HL-60 (cell line): ENCODE measurements around the gene CENPV.

ENCODE experiments used
- DNase-seq, 2 experiments: peaks; one replicate each; pipeline ENCODE4 v3.0.0-alpha.2; 2010 to 2020; ENCODE audit warnings: low read depth in 1 of 2, low spot score in 1 of 2
- H3K27ac ChIP-seq: fragments of 250-450 bp; sonication (Bioruptor Pico); replicated peaks from 2 replicates; pipeline ENCODE4 v1.5.1; 2020; ENCODE audit warnings: mild to moderate bottlenecking, moderate library complexity
- H3K27me3 ChIP-seq: fragments of 250-450 bp; sonication (Bioruptor Pico); 2 replicates; pipeline ENCODE4 v1.5.1; 2021; ENCODE audit warnings: mild to moderate bottlenecking, moderate library complexity; ENCODE audit not compliant: insufficient read depth, poor library complexity, severe bottlenecking
- H3K4me3 ChIP-seq: replicated peaks from 2 replicates; pipeline ENCODE4 v1.5.1; 2011; ENCODE audit warnings: mild to moderate bottlenecking, control low read depth, low read length; ENCODE audit not compliant: insufficient read depth
- GABPA ChIP-seq: IDR thresholded peaks from 2 replicates; pipeline ENCODE4 v1.6.1; 2012; ENCODE audit warnings: low read depth
- POLR2AphosphoS5 ChIP-seq: IDR thresholded peaks from 2 replicates; pipeline ENCODE4 v1.6.1; 2012; ENCODE audit warnings: low read depth
- SPI1 ChIP-seq: IDR thresholded peaks from 2 replicates; pipeline ENCODE4 v1.6.1; 2012; ENCODE audit warnings: low read depth, mild to moderate bottlenecking, borderline replicate concordance
- TF ChIP-seq, protein P1 (sequence below): IDR thresholded peaks from one replicate; pipeline ENCODE4 v1.5.1; 2011; ENCODE audit warnings: low read length, control low read depth, inconsistent platforms; ENCODE audit not compliant: insufficient read depth
- TF ChIP-seq, protein P2 (sequence below): IDR thresholded peaks from 2 replicates; pipeline ENCODE4 v1.6.1; 2012; ENCODE audit warnings: low read depth; ENCODE audit not compliant: insufficient replicate concordance

CENPV gene

DNA sequence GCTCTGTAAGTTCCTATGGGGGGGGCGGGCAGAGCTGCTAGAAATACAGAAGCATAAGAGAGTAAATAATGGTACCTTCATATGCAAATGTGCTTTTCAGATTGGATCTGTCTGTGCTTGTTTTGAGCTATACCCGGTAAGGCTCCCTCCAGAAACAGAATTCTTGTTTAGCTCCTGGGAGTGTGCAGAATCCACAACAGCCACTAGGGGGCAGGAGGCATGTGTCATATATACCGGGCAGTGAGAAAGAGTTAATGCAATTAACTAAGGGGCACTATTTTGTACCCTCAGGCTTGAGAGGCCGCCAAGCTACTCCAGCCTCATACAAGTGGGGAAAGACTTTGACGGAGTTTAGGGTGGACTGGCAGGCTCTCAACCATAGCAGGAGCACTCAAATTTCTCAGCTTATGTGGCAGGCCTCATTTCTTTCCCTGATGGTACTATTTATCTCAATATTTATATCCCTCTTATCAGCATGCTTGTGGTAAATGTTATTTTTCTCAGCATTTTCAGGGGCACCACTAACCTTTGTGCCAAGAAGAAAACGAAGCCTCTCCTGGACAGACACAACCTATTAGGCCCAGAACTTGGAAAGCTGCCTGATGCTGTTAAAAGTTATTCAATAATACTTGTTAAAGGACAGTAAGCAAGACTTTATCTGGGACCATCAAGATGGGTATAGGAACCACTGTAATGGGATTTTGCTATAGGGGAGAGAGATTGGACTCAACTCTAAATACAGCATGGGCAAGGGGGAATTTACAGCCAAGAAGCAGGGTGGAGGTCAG, 10.7 kb upstream of the CENPV start:
- Histone ChIP-seq H3K27me3 (no peaks in the 10 kb centered on the region), H3K4me3 (no peak overlapping the region), H3K27ac (no peak overlapping the region)
- TF ChIP-seq, protein P1, sequence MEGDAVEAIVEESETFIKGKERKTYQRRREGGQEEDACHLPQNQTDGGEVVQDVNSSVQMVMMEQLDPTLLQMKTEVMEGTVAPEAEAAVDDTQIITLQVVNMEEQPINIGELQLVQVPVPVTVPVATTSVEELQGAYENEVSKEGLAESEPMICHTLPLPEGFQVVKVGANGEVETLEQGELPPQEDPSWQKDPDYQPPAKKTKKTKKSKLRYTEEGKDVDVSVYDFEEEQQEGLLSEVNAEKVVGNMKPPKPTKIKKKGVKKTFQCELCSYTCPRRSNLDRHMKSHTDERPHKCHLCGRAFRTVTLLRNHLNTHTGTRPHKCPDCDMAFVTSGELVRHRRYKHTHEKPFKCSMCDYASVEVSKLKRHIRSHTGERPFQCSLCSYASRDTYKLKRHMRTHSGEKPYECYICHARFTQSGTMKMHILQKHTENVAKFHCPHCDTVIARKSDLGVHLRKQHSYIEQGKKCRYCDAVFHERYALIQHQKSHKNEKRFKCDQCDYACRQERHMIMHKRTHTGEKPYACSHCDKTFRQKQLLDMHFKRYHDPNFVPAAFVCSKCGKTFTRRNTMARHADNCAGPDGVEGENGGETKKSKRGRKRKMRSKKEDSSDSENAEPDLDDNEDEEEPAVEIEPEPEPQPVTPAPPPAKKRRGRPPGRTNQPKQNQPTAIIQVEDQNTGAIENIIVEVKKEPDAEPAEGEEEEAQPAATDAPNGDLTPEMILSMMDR = peak; percentile 61
- no peak for TF ChIP-seq POLR2AphosphoS5
- peak in 1 of 2 experiments; percentile 56 for DNase-seq

DNA sequence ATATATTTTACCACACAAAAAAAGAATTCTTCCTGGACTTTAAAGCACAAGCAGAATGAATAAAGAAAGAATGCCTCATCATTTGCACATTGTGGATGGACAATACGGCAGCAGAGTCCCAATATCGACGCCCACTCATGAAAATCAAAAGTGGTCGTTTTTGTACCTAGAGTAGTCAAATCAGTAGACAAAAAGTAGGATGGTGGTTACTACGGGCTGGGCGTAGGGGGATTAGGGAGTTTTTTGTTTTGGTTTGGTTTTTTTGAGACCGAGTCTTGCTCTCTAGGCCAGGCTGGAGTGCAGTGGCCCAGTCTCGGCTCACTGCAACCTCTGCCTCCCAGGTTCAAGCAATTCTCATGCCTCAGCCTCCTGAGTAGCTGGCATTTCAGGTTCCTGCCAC, 8.6 kb upstream of the CENPV start:
- DNase-seq = no peak
- no peak for TF ChIP-seq POLR2AphosphoS5
- no peak for TF ChIP-seq GABPA
- no peak for TF ChIP-seq SPI1
- TF ChIP-seq, protein P1 = no peak
- Histone ChIP-seq H3K4me3 (no peak overlapping the region), H3K27ac (no peak overlapping the region), H3K27me3 (no peaks in the 10 kb centered on the region)

DNA sequence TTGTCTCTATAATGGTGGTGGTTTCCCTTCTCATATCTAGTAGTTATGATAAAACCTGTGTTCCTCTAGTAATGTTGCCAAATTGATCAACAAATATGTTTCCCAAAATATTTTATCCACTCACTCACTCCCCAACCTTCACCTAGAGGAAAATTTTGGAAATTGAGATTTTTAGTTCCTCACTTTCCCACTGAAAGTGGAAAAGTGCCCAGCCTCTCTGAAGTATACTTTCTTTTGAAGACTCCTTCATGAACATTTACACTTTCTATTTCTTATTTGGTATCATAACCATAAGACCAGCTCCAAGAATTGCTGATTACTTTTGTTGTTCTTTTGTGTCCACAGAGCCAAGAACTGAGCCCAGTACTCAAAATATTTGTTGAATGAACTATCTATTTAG, 5.1 kb upstream of the CENPV start:
- Histone ChIP-seq H3K4me3 (no peak overlapping the region), H3K27me3 (no peaks in the 10 kb centered on the region), H3K27ac (no peak overlapping the region)
- TF ChIP-seq GABPA (no peak), POLR2AphosphoS5 (no peak), SPI1 (no peak)
- TF ChIP-seq, protein P1 = no peak
- TF ChIP-seq, protein P2, sequence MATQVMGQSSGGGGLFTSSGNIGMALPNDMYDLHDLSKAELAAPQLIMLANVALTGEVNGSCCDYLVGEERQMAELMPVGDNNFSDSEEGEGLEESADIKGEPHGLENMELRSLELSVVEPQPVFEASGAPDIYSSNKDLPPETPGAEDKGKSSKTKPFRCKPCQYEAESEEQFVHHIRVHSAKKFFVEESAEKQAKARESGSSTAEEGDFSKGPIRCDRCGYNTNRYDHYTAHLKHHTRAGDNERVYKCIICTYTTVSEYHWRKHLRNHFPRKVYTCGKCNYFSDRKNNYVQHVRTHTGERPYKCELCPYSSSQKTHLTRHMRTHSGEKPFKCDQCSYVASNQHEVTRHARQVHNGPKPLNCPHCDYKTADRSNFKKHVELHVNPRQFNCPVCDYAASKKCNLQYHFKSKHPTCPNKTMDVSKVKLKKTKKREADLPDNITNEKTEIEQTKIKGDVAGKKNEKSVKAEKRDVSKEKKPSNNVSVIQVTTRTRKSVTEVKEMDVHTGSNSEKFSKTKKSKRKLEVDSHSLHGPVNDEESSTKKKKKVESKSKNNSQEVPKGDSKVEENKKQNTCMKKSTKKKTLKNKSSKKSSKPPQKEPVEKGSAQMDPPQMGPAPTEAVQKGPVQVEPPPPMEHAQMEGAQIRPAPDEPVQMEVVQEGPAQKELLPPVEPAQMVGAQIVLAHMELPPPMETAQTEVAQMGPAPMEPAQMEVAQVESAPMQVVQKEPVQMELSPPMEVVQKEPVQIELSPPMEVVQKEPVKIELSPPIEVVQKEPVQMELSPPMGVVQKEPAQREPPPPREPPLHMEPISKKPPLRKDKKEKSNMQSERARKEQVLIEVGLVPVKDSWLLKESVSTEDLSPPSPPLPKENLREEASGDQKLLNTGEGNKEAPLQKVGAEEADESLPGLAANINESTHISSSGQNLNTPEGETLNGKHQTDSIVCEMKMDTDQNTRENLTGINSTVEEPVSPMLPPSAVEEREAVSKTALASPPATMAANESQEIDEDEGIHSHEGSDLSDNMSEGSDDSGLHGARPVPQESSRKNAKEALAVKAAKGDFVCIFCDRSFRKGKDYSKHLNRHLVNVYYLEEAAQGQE = no peak
- DNase-seq = no peak

DNA sequence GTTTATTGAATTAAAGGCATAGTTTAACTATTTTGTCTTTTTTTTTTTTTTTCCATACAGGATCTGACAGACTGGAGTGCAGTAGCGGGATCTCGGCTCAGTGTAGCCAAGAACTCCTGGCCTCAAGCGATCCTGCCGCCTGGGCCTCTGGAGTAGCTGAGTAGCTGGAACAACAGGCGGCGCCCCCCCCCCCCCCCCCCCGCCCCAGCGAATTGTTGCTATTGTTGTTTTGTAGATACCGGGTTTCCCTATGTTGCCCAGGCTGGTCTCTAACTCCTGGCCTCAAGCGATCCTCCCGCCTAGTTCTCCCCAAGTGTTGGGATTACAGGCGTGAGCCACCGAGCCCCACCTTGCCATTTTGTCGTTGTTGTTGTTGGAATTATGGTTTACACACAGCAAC, 1.3 kb upstream of the CENPV start:
- Histone ChIP-seq H3K27ac (no peak overlapping the region), H3K4me3 (no peak overlapping the region), H3K27me3 (no peaks in the 10 kb centered on the region)
- TF ChIP-seq SPI1 (no peak), POLR2AphosphoS5 (no peak), GABPA (no peak)
- TF ChIP-seq, protein P1 = no peak
- TF ChIP-seq, protein P2 = no peak
- no peak for DNase-seq
